Islet of Langerhans (tissue), 1 donor: ENCODE results near the gene PCNX2.
A peak's percentile ranks its signal among the peaks of the same experiment; 100 is the strongest.

Experiments used
- FAIRE-seq: peaks from one replicate; lab custom pipeline; 2011; peaks lifted over from hg19 to GRCh38; lab: Jason Lieb, UNC

PCNX2 gene

GRCh38 chr1:233295237-233295974 is at the start of gene PCNX2:
Gene PCNX2, minus strand, starts transcription at chr1:233295725. Its CDS starts 247 bp downstream, at chr1:233295478.
- peak; percentile 33 for FAIRE-seq

DNA sequence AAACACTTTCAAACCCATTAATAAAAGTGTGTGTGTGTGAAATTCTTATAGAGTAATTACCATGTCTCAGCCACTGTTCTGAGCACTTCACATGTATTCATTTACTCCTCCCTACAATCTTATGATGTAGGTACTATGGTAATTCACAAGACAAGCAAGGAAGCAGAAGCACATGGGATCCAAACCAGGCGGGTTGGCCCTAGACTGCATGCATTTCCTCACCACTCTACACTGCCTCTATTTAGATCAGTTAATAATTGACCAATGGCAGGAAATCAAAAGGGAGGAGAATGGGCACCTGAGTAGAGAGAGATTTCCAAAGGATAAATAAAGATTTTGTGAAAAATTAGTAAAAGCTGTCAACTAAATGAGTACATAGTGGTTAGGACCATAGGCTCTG is 47.7 kb upstream of the PCNX2 start:
- no peak for FAIRE-seq

GRCh38 chr1:233342086-233342485 is 46.6 kb upstream of the PCNX2 start:
- FAIRE-seq: peak; percentile 9

GRCh38 chr1:233340966-233341516 is 45.5 kb upstream of the PCNX2 start:
- FAIRE-seq: peak; percentile 75

GRCh38 chr1:233340031-233340555 is 44.6 kb upstream of the PCNX2 start:
- FAIRE-seq: no peak

- no peak for FAIRE-seq
These were observed 42.6 kb upstream of the PCNX2 start for GRCh38 chr1:233338102-233338501.

DNA sequence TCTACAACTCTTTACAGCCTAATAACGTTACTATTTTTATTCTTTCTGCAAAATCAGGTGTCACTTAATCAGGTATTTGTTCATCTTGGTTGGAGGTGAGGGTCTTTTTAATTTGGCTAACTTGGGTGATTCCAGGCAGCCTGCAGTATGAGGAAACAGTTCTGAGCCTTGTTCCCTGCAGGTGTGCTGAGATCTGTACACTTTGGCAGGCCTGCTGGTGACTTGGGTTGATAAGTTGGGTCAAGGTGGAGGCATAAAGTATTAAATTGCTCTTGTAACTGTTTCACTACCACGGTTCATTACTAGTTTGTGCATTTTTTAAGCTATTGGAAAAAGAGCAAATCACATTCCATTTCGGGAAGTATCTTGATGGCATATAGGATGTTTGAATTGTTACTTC is 42.0 kb upstream of the PCNX2 start:
- no peak for FAIRE-seq

DNA sequence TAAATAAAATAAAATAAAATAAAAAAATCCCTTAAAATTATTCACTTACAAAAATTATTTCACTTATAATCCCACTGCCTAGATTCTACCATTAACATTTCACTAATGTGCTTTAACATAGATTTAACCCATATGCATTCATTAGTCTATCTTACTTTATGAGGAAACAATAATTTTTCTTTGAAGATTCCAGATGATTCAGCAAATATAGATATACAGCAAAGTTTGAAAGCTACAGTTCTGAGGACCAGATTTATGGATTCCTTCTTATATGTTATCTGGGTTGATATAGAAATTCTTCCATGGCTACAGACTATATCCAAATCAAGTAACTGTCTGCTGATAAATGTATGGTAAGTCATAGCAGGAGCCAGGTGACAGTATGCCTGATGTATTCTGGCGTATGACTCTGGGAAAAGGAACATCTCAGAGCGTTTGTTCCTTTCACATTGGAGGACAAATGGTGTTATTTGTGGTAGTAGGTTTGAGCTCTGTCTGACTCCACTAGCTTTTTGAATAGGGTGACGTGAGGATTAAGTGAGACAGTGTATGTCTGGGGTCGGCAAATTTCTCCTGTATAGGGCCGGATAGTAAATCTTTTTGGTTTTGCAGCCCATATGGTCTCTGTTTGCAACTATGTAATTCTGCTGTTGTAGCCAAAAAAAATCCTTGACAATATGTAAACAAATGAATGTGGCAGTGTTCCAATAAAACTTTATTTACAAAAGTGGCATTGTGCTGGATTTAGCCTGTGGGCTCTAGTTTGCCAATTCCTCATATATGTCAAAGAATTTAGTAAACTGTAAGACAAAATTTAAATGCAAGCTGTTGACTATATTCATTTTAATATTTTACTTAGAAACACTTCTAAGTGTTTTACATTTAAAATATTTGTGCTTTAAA is 41.3 kb upstream of the PCNX2 start:
- FAIRE-seq: no peak

DNA sequence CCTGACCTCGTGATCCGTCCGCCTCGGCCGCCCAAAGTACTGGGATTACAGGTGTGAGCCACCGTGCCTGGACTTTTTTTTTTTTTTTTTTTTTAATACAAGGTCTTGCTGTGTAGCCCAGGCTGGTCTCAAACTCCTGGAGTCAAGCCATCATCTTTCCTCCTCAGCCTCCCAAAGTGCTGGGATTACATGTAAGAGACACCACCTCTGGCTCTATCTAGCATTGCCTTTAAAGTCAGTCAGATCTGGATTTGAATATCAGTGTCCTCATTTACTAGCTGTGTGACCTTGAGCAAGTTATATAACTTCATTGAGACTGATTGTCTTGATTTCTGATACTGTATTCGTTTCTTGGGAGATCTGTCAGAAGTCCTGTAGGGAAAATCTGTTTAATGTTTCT is 38.6 kb upstream of the PCNX2 start:
- FAIRE-seq: peak; percentile 5

- peak; percentile 27 for FAIRE-seq
These were observed 37.6 kb upstream of the PCNX2 start for GRCh38 chr1:233333086-233333485.

- no peak for FAIRE-seq
These were observed 36.4 kb upstream of the PCNX2 start for GRCh38 chr1:233331676-233332519.

DNA sequence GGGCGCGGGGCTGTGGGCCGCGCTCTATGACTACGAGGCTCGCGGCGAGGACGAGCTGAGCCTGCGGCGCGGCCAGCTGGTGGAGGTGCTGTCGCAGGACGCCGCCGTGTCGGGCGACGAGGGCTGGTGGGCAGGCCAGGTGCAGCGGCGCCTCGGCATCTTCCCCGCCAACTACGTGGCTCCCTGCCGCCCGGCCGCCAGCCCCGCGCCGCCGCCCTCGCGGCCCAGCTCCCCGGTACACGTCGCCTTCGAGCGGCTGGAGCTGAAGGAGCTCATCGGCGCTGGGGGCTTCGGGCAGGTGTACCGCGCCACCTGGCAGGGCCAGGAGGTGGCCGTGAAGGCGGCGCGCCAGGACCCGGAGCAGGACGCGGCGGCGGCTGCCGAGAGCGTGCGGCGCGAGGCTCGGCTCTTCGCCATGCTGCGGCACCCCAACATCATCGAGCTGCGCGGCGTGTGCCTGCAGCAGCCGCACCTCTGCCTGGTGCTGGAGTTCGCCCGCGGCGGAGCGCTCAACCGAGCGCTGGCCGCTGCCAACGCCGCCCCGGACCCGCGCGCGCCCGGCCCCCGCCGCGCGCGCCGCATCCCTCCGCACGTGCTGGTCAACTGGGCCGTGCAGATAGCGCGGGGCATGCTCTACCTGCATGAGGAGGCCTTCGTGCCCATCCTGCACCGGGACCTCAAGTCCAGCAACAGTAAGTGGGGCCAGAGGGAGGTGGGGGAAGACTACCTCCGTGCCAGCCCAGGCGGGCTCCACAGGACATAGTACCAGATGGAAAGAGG is 32.8 kb upstream of the PCNX2 start:
- FAIRE-seq: no peak

DNA sequence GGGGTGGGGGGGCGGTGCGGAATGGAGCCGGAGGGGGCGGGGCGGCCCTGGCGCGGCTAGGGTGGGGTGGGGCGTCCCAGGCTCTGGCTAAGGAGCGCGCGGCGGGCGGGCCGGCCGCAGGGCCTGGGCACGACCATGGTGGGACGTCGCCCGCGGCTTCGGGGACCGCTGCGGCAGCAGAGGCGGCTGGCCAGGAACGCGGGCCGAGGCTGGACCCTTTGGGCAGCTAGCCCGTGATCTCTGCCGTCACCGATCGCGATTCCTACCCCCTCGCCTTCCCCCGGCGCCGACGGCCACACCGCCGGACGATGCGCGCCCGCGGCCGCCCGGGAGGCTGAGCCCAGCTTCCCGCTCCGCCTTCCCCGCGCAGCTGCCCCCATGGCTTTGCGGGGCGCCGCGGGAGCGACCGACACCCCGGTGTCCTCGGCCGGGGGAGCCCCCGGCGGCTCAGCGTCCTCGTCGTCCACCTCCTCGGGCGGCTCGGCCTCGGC is 32.2 kb upstream of the PCNX2 start, which contains the start of gene MAP3K21:
Gene MAP3K21 (plus strand): TSS at position 74 of the 491 bp plus-strand sequence. CDS start 305 bp downstream, at position 379.
- no peak for FAIRE-seq

- FAIRE-seq: peak; percentile 49
These were observed 31.5 kb upstream of the PCNX2 start for GRCh38 chr1:233326811-233327650.

- no peak for FAIRE-seq
These were observed 30.8 kb upstream of the PCNX2 start for GRCh38 chr1:233326319-233326718.

GRCh38 chr1:233323718-233324117 is 28.2 kb upstream of the PCNX2 start:
- no peak for FAIRE-seq

DNA sequence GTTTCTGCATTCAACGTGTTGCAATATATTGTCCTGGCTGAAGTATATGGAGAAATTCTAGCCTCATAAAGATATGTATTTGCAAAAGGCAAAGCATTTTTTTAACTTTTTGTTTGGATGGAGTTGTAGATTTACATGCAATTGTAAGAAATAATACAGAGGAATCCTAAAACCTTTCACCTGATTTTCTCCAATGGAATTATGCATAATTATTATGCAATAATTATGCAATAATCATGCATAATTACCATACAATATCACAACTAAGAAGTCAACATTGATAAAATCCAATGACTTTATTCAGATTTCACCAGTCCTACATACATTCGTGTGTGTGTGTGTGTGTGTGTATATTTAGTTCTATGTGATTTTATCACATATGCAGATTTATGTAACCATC is 24.5 kb upstream of the PCNX2 start:
- FAIRE-seq: no peak

DNA sequence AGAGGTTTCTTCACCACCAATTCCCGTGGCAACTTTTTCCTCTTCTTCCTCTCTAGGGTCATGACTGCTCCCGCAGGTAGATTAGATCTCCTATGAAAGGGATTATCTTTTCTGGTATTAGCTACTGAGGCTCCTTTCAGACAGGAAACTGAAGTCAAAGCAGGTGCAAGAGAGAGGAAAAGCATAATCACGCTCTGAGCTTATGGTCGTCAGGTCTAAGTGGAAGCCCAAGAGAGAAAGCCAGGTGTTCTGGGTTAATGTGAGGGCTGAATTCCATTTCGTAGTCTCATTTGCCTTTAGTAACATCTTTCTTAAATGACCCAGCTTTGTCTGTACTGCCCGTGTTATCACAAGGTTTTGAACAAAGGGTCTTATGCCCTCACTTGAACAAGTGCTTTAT is 23.7 kb upstream of the PCNX2 start:
- FAIRE-seq: no peak

GRCh38 chr1:233316473-233316872 is 20.9 kb upstream of the PCNX2 start:
- FAIRE-seq: no peak
